Thoracic aorta (tissue), 2 donors: Measurements from ENCODE around the gene CYFIP1. TPM values are rescaled to one million over a fixed set of nuclear protein-coding genes. Genes with fewer than 3 reads are reported as not detected.
A peak's percentile ranks its signal among the peaks of the same experiment; 100 is the strongest.

Experiments used
- ATAC-seq: fragments of 150-250 bp; one replicate; pipeline ENCODE4 v1.8.0; 2017; ENCODE audit warnings: low read depth; ENCODE audit not compliant: insufficient number of reproducible peaks, low FRiP score
- DNase-seq: peaks from one replicate; pipeline ENCODE4 v3.0.0-alpha.2; 2020; ENCODE audit warnings: low spot score
- H3K27ac ChIP-seq, 2 donors: fragments of 200-600 bp; sonication (generic); 1 replicate in 1 of 2; 2 replicates in 1 of 2; pipeline ENCODE4 v1.5.1; 2016; ENCODE audit warnings: mild to moderate bottlenecking in 2 of 2, moderate library complexity in 2 of 2
- H3K27me3 ChIP-seq: fragments of 200-600 bp; sonication (generic); replicated peaks from 2 replicates; pipeline ENCODE4 v1.6.0; 2016; ENCODE audit warnings: mild to moderate bottlenecking; ENCODE audit not compliant: insufficient read depth
- H3K36me3 ChIP-seq: fragments of 200-600 bp; sonication (generic); one replicate; pipeline ENCODE4 v1.5.1; 2016
- H3K4me1 ChIP-seq, 2 donors: fragments of 200-600 bp; sonication (generic); 1 replicate in 1 of 2; 2 replicates in 1 of 2; pipeline versions ENCODE4 v1.5.1 to v1.6.0; 2016; ENCODE audit warnings: low read depth in 2 of 2, mild to moderate bottlenecking in 1 of 2; ENCODE audit not compliant: control insufficient read depth in 1 of 2
- H3K4me3 ChIP-seq: fragments of 200-600 bp; sonication (generic); 2 replicates; pipeline ENCODE4 v1.5.1; 2016; ENCODE audit warnings: mild to moderate bottlenecking
- H3K9me3 ChIP-seq: fragments of 200-600 bp; sonication (generic); 2 replicates; pipeline ENCODE4 v1.5.1; 2016
- CTCF ChIP-seq: fragments of 200-600 bp; sonication (generic); IDR thresholded peaks from one replicate; pipeline ENCODE4 v1.5.1; 2019; ENCODE audit warnings: antibody characterized with exemption
- total RNA-seq, 2 donors: library from RNA; depleted of rRNA; stranded (reverse); fragments of >200 nt; gene quantifications; one replicate each; pipeline versions ENCODE4 v1.1.0 to v1.2.3, GENCODE V29; 2016

Gene CYFIP1
- total RNA-seq, 2 donors from 2014 or later: 112 to 150 TPM

- TF ChIP-seq CTCF: no peak
- DNase-seq: no peak
- Histone ChIP-seq H3K9me3 (no peaks in the 10 kb centered on the region), H3K27ac (peak overlapping the region; percentile 69 to 86), H3K4me3 (no peak overlapping the region), H3K36me3 (no peaks in the 10 kb centered on the region), H3K27me3 (no peaks in the 10 kb centered on the region), H3K4me1 (peaks cover 42 to 80% of the 10 kb centered on the region in 2 donors)
- no peak for ATAC-seq
These were observed 12.9 kb downstream of the CYFIP1 start for GRCh38 chr15:22967084-22967770.

GRCh38 chr15:22966321-22967083, 13.7 kb downstream of the CYFIP1 start:
- Histone ChIP-seq H3K27ac (peak overlapping the region; percentile 69 to 86), H3K27me3 (no peaks in the 10 kb centered on the region)

GRCh38 chr15:22963641-22964040, 16.5 kb downstream of the CYFIP1 start:
- DNase-seq (no peak), ATAC-seq (no peak)
- H3K4me1 ChIP-seq: peaks cover 70 to 97% of the 10 kb centered on the region in 2 donors
- H3K27ac ChIP-seq: peak overlapping the region; percentile 69 to 86
- no peaks in the 10 kb centered on the region for H3K36me3 ChIP-seq
- TF ChIP-seq CTCF: no peak
- no peaks in the 10 kb centered on the region for H3K9me3 ChIP-seq
- no peaks in the 10 kb centered on the region for H3K27me3 ChIP-seq
- peak overlapping the region; percentile 59 for H3K4me3 ChIP-seq

More at GRCh38 chr15:22966321-22967083, 13.7 kb downstream of the CYFIP1 start:
- no peak for DNase-seq
- H3K4me3 ChIP-seq: no peak overlapping the region
- H3K9me3 ChIP-seq: no peaks in the 10 kb centered on the region
- H3K36me3 ChIP-seq: no peaks in the 10 kb centered on the region
- peaks cover 45 to 83% of the 10 kb centered on the region in 2 donors for H3K4me1 ChIP-seq
- no peak for ATAC-seq
- no peak for TF ChIP-seq CTCF

GRCh38 chr15:22962611-22963010, 17.6 kb downstream of the CYFIP1 start:
- Histone ChIP-seq H3K9me3 (no peaks in the 10 kb centered on the region), H3K27me3 (no peaks in the 10 kb centered on the region), H3K4me1 (peaks cover 64 to 97% of the 10 kb centered on the region in 2 donors), H3K36me3 (no peaks in the 10 kb centered on the region), H3K27ac (peak overlapping the region; percentile 69 to 86), H3K4me3 (no peak overlapping the region)
- DNase-seq (no peak), ATAC-seq (no peak)
- no peak for TF ChIP-seq CTCF

- Histone ChIP-seq H3K36me3 (no peaks in the 10 kb centered on the region), H3K27ac (peak overlapping the region; percentile 69 to 86), H3K27me3 (no peaks in the 10 kb centered on the region), H3K4me3 (peak overlapping the region; percentile 51), H3K9me3 (no peaks in the 10 kb centered on the region), H3K4me1 (peaks cover 60 to 97% of the 10 kb centered on the region in 2 donors)
- no peak for TF ChIP-seq CTCF
- ATAC-seq: no peak
- DNase-seq: no peak
These were observed 18.4 kb downstream of the CYFIP1 start for GRCh38 chr15:22961762-22962161.
